ENCODE measurements around the gene RCOR2. TPM values are rescaled to one million over a fixed set of nuclear protein-coding genes. Genes with fewer than 3 reads are reported as not detected.
A peak's percentile ranks its signal among the peaks of the same experiment; 100 is the strongest.

RCOR2 gene
- total RNA-seq, 1 experiment from 2014 or later = 1.8 TPM

GRCh38 chr11:63919267-63920125, 2.5 kb upstream of the RCOR2 start:
- 0 out of 2 replicates have a peak, but pooled peaks cover 12% of the 10 kb centered on the region for H3K4me1 ChIP-seq
- H3K36me3 ChIP-seq (ENCODE audit: control insufficient read depth, insufficient read depth, low read length) = no peaks in the 10 kb centered on the region
- DNase-seq = no peak
- no peaks in the 10 kb centered on the region for H3K4me1 Mint-ChIP-seq (ENCODE audit: low read depth, unreplicated experiment)
- H3K9me3 ChIP-seq = peaks cover 9% of the 10 kb centered on the region; the same call in 1 of the 2 replicates
- no peak overlapping the region for H3K27ac Mint-ChIP-seq (ENCODE audit: unreplicated experiment)
- H3K36me3 Mint-ChIP-seq (ENCODE audit: insufficient read depth, unreplicated experiment) = peaks cover 13% of the 10 kb centered on the region
- no TSS peak for BruUV-seq (replicated peaks)
- no peaks in the 10 kb centered on the region for H3K27me3 ChIP-seq (replicated peaks; ENCODE audit: control insufficient read depth, insufficient read depth, low read length)
- no peak overlapping the region for H3K4me3 ChIP-seq (ENCODE audit: low read depth, low read length)
- H3K27me3 Mint-ChIP-seq (ENCODE audit: insufficient read depth, unreplicated experiment) = no peaks in the 10 kb centered on the region
- no peak overlapping the region for H3K4me3 Mint-ChIP-seq (ENCODE audit: unreplicated experiment)
- TF ChIP-seq, protein P1, sequence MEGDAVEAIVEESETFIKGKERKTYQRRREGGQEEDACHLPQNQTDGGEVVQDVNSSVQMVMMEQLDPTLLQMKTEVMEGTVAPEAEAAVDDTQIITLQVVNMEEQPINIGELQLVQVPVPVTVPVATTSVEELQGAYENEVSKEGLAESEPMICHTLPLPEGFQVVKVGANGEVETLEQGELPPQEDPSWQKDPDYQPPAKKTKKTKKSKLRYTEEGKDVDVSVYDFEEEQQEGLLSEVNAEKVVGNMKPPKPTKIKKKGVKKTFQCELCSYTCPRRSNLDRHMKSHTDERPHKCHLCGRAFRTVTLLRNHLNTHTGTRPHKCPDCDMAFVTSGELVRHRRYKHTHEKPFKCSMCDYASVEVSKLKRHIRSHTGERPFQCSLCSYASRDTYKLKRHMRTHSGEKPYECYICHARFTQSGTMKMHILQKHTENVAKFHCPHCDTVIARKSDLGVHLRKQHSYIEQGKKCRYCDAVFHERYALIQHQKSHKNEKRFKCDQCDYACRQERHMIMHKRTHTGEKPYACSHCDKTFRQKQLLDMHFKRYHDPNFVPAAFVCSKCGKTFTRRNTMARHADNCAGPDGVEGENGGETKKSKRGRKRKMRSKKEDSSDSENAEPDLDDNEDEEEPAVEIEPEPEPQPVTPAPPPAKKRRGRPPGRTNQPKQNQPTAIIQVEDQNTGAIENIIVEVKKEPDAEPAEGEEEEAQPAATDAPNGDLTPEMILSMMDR (IDR thresholded peaks at IDR 0.05; ENCODE audit: insufficient read depth in 1 of 2, low read depth in 1 of 2, low read length in 1 of 2, severe bottlenecking in 1 of 2, unreplicated experiment in 1 of 2) = no peak
- CTCF ChIA-PET = no interaction called here
- POLR2A ChIA-PET = no interaction called here
- no peaks in the 10 kb centered on the region for H3K9me3 Mint-ChIP-seq (ENCODE audit: unreplicated experiment)
- intact Hi-C loops (cut with micrococcal nuclease; ENCODE audit: unreplicated experiment) = no loop called here

GRCh38 chr11:63918507-63919191, 1.7 kb upstream of the RCOR2 start:
- CTCF ChIA-PET = no interaction called here
- Mint-ChIP-seq H3K4me1 (ENCODE audit: low read depth, unreplicated experiment) (no peaks in the 10 kb centered on the region), H3K27me3 (ENCODE audit: insufficient read depth, unreplicated experiment) (no peaks in the 10 kb centered on the region), H3K9me3 (ENCODE audit: unreplicated experiment) (no peaks in the 10 kb centered on the region), H3K36me3 (ENCODE audit: insufficient read depth, unreplicated experiment) (peaks cover 13% of the 10 kb centered on the region), H3K4me3 (ENCODE audit: unreplicated experiment) (peak overlapping the region; percentile 88), H3K27ac (ENCODE audit: unreplicated experiment) (no peak overlapping the region)
- DNase-seq = no peak
- Histone ChIP-seq H3K4me1 (0 out of 2 replicates have a peak, but pooled peaks cover 12% of the 10 kb centered on the region), H3K27me3 (replicated peaks; ENCODE audit: control insufficient read depth, insufficient read depth, low read length) (no peaks in the 10 kb centered on the region), H3K9me3 (peaks cover 9% of the 10 kb centered on the region; the same call in 1 of the 2 replicates), H3K4me3 (ENCODE audit: low read depth, low read length) (no peak overlapping the region), H3K36me3 (ENCODE audit: control insufficient read depth, insufficient read depth, low read length) (no peaks in the 10 kb centered on the region)
- POLR2A ChIA-PET = no interaction called here
- TF ChIP-seq, protein P1 (IDR thresholded peaks at IDR 0.05; ENCODE audit: insufficient read depth in 1 of 2, low read depth in 1 of 2, low read length in 1 of 2, severe bottlenecking in 1 of 2, unreplicated experiment in 1 of 2) = no peak
- BruUV-seq (replicated peaks) = no TSS peak
- intact Hi-C loops (cut with micrococcal nuclease; ENCODE audit: unreplicated experiment) = no loop called here

- intact Hi-C loops (cut with micrococcal nuclease; ENCODE audit: unreplicated experiment) = loop anchor here (2.0 kb wide), 1 partner anchor 29 kb away; no protein-coding TSS in a partner anchor
These were observed 935 bp upstream of the RCOR2 start for GRCh38 chr11:63917692-63918506.

More at GRCh38 chr11:63917692-63918506, 935 bp upstream of the RCOR2 start:
- ChIA-PET POLR2A (no interaction called here), CTCF (interaction anchor here (0.5 to 1.0 kb wide), 3 partner anchors 11 to 28 kb away, joined by 3 to 5 read pairs (median 4); no protein-coding TSS in a partner anchor)
- Histone ChIP-seq H3K36me3 (ENCODE audit: control insufficient read depth, insufficient read depth, low read length) (no peaks in the 10 kb centered on the region), H3K4me1 (0 out of 2 replicates have a peak, but pooled peaks cover 12% of the 10 kb centered on the region), H3K9me3 (peaks cover 9% of the 10 kb centered on the region; the same call in 1 of the 2 replicates), H3K27me3 (replicated peaks; ENCODE audit: control insufficient read depth, insufficient read depth, low read length) (no peaks in the 10 kb centered on the region), H3K4me3 (ENCODE audit: low read depth, low read length) (no peak overlapping the region)
- TF ChIP-seq, protein P1 (IDR thresholded peaks at IDR 0.05; ENCODE audit: insufficient read depth in 1 of 2, low read depth in 1 of 2, low read length in 1 of 2, severe bottlenecking in 1 of 2, unreplicated experiment in 1 of 2) = no peak
- Mint-ChIP-seq H3K9me3 (ENCODE audit: unreplicated experiment) (no peaks in the 10 kb centered on the region), H3K4me1 (ENCODE audit: low read depth, unreplicated experiment) (no peaks in the 10 kb centered on the region), H3K4me3 (ENCODE audit: unreplicated experiment) (peak overlapping the region; percentile 88), H3K27me3 (ENCODE audit: insufficient read depth, unreplicated experiment) (no peaks in the 10 kb centered on the region), H3K27ac (ENCODE audit: unreplicated experiment) (no peak overlapping the region), H3K36me3 (ENCODE audit: insufficient read depth, unreplicated experiment) (peaks cover 13% of the 10 kb centered on the region)
- DNase-seq = no peak
- no TSS peak for BruUV-seq (replicated peaks)

All from Caco-2 (cell line).